NOMO-1 treated with DMSO at 0.1 percent for 48 hours (cell line): Measurements from ENCODE around the gene PHACTR3.

Experiments used
- DNase-seq: peaks from one replicate; lab custom pipeline; 2025; ENCODE audit not compliant: unreplicated experiment; lab: John Stamatoyannopoulos, UW

Gene PHACTR3

GRCh38 chr20:59725476-59726280, 121.3 kb downstream of the PHACTR3 start:
- no peak for DNase-seq

- no peak for DNase-seq
These were observed 121.9 kb downstream of the PHACTR3 start for GRCh38 chr20:59726281-59726595.

GRCh38 chr20:59728722-59729430, 124.5 kb downstream of the PHACTR3 start:
- no peak for DNase-seq

GRCh38 chr20:59729506-59729905, 125.2 kb downstream of the PHACTR3 start:
- DNase-seq = no peak

GRCh38 chr20:59730722-59731121, 126.4 kb downstream of the PHACTR3 start:
- no peak for DNase-seq

GRCh38 chr20:59731376-59731775, 127.0 kb downstream of the PHACTR3 start:
- DNase-seq = no peak

GRCh38 chr20:59733351-59733750, 129.0 kb downstream of the PHACTR3 start:
- DNase-seq = peak; percentile 83

- DNase-seq = no peak
These were observed 131.1 kb downstream of the PHACTR3 start for GRCh38 chr20:59735486-59735885.

GRCh38 chr20:59735917-59736316, 131.6 kb downstream of the PHACTR3 start:
- DNase-seq = no peak

- no peak for DNase-seq
These were observed 132.0 kb downstream of the PHACTR3 start for GRCh38 chr20:59736366-59736765.

GRCh38 chr20:59737073-59737666, 132.8 kb downstream of the PHACTR3 start:
- DNase-seq = no peak

- no peak for DNase-seq
These were observed 133.5 kb downstream of the PHACTR3 start for GRCh38 chr20:59737816-59738215.

- no peak for DNase-seq
These were observed 134.5 kb downstream of the PHACTR3 start for GRCh38 chr20:59738851-59739250.

- no peak for DNase-seq
These were observed 136.3 kb downstream of the PHACTR3 start for GRCh38 chr20:59740621-59741020.

- no peak for DNase-seq
These were observed 136.7 kb downstream of the PHACTR3 start for GRCh38 chr20:59741073-59741472.

- DNase-seq = no peak
These were observed 138.2 kb downstream of the PHACTR3 start for GRCh38 chr20:59742351-59743095.

- DNase-seq = no peak
These were observed 139.0 kb downstream of the PHACTR3 start for GRCh38 chr20:59743308-59743707.

- no peak for DNase-seq
These were observed 139.6 kb downstream of the PHACTR3 start for GRCh38 chr20:59743767-59744485.

GRCh38 chr20:59744756-59745155, 140.4 kb downstream of the PHACTR3 start:
- no peak for DNase-seq

- no peak for DNase-seq
These were observed 140.9 kb downstream of the PHACTR3 start for GRCh38 chr20:59745201-59745600.

- DNase-seq = no peak
These were observed 141.4 kb downstream of the PHACTR3 start for GRCh38 chr20:59745716-59746115.
